ENCODE results near the gene UTP4.

GRCh38 chr16:69217433-69217832 lies 85.0 kb downstream of the UTP4 start:
- TF ChIP-seq POLR2AphosphoS5 (IDR thresholded peaks at IDR 0.05; ENCODE audit: low read depth, low read length) (no peak; the same call in 1 of the 2 replicates), CTCF (IDR thresholded peaks at IDR 0.05) (no peak), REST (IDR thresholded peaks at IDR 0.05; ENCODE audit: insufficient read depth in 1 of 2, low read depth in 2 of 2, low read length in 1 of 2) (no peak), TCF7L2 (IDR thresholded peaks at IDR 0.05; ENCODE audit: low read depth, low read length) (no peak)

Measured in Panc1 (cell line).